Limb (tissue), 2 donors: ENCODE data around the gene EMC9.

Source experiments
- DNase-seq, 2 donors: peaks; one replicate each; pipeline ENCODE4 v3.0.0-alpha.2; 2016; ENCODE audit errors: extremely low spot score in 2 of 2

The EMC9 gene

DNA sequence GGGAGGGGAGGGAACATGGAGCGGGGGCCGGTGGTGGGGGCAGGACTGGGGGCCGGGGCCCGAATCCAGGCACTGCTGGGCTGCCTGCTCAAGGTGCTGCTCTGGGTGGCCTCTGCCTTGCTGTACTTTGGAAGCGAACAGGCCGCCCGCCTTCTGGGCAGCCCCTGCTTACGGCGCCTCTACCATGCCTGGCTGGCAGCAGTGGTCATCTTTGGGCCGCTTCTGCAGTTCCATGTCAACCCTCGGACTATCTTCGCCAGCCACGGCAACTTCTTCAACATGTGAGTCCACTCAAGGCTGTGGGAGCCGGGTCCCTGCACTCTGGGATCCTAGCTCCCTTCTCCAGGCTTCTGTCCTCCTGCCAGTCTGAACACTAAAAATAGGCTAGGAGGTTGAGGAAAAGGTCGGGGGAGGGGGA is 9.8 kb downstream of the EMC9 start:
- no peak for DNase-seq

DNA sequence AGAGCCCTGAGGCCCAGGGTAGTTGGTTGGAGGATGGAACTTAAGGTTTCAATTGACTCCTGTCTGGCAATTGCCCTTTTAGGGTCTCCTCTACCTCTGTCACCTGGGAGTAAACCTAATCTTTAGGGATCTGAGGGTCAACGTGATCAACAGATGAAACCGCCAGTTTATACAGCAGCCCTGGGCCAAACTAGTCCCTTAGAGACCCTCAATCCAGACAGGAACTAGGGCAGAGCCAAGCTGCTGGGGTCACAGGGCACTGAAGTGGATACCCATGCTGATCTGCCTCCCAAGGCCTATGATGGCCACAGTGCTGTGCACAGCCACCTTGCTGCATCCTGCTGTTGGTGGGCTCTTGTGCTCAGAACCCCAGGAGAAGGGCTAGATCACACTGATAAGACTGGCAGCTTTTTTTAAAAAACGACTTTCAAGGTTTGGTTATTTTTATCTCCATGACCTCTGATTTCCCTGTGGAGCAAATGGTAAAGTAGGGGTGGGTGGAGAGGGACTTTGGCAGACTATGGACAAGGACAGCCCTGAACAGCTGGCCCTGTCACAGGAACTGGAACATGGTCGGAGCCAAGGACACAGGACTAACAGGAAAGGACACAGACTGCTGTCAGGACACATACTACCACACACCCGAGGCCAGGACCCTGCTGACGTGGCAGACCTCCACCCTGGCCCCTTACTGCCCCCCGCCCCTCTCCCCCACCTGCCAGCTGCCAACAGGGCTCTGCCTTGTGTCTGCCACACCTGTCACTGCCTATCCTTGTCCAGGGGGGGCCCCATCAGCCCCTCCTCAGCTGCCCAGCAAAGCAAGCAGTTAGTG is 10.5 kb downstream of the EMC9 start:
- DNase-seq = peak; percentile 47 to 63

DNA sequence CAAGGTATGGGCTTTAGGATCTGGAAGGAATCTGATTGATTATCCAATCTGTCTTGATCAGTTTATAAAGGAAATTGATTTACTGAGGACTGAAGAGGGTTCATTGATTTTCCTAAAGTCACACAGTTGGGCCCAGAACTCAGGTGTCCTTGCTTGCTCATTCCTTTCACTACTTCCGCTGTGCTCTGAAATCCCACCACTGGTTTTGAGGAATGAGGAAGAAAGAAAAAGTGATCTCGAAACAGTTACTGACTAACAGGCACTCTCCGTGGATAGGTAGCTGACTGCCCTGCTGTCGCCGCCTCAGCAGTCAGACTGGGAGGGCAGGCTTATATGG is 11.0 kb downstream of the EMC9 start, which contains the start of gene FITM1:
FITM1 (plus strand) TSS at position 280 of the 337 bp plus-strand sequence. CDS start 905 bp downstream, outside the sequence.
- no peak for DNase-seq

DNA sequence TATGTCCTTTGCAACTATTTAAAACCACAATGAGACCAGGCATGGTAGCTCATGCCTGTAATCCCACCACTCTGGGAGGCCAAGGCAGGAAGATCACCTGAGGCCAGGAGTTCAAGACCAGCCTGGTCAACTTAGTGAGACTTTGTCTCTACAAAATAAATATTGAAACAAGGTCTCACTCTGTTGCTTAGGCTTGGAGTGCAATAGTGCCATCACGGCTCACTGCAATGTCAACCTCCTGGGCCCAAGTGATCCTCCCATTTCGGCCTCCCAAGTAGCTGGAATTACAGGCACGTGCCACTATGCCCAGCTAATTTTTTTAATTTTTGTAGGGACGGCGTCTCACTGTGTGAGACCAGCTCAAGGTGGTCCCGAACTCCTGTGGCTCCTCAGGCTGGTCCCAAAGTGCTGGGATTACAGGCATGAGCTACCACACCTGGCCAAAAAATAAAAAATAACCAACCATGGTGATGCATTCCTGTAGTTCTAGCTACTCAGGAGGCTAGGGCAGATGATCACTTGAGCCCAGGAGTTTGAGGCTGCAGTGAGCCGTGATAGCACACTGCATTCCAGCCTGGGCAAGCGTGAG is 11.9 kb downstream of the EMC9 start:
- no peak for DNase-seq

DNA sequence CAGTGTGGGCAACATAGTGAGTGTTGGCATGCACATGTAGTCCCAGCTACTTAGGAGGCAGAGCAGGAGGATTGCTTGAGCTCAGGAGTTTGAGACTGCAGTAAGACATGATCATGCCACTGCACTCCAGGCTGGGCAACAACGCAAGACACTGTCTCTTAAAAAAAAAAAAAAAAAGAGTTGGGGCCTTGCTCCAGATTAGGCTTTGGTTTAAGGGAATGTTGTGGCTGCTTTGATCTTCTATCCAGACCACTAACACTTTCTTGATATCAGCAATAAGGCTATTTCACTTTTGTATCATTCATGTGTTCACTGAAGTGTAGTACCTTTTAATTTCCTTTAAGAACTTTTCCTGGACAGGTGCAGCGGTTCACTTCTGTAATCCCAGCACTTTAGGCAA is 13.7 kb downstream of the EMC9 start:
- no peak for DNase-seq

DNA sequence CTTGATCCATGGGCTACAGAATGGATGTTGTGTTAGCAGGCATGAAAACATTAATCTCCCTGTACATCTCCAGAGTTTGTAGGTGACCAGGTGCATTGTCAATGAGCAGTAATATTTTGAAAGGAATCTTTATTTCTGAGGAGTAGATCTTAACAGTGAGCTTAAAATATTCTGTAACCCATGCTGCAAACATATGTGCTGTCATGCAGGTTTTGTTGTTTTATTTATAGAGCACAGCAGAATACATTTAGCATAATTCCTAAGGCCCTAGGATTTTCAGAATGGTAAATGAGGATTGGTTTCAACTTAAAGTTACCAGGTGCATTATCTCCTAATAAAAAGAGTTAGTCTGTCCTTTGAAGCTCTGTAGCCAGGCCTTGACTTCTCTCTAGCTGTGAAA is 14.5 kb downstream of the EMC9 start:
- no peak for DNase-seq

DNA sequence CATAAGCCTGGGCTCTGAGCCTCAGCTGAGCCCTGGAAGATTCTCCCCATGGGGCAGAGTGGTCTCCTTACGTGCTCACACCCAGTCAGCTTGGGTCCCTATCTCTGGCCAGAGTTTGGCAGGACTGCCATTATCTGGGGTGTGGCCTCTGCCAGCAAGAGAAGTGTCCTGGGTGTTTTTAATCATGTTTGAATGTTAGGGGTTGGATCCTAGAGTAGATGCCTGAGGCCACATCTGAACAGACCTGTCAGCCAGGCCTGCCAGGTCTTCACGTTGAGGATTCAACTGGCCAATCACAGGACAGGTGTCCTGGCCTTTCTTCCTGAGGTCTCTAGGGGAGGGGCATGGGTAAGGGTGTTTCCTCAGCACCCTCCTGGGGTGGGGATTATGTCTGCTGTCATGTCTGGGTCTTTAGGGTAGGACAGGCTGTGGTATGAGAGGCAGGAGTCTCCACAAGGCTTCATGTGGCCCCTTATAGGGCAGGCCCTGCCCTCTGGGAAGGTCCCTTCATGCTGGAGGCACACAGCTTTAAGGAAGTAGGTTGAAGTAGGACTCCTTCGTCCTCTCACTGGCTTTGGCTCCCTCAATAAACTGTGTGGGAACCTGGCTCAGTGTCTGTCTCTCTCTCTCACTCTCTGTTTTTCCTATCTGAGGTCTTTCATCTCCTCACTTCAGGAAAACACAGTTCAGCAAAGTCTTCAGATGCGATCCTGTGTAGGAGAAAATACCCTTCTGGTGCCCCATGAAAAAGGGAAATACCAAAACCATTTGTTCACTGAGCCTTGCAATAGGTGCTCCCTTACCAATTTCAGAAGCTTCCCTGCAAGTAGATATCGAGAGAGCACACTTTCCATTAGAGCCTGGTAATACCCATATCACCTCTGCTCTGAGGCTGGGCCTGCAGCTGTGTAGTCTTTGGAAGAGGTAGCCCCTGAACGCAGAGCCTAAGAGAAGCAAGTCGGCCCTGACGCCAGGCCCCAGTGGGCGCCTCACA is 17.7 kb downstream of the EMC9 start:
- no peak for DNase-seq

DNA sequence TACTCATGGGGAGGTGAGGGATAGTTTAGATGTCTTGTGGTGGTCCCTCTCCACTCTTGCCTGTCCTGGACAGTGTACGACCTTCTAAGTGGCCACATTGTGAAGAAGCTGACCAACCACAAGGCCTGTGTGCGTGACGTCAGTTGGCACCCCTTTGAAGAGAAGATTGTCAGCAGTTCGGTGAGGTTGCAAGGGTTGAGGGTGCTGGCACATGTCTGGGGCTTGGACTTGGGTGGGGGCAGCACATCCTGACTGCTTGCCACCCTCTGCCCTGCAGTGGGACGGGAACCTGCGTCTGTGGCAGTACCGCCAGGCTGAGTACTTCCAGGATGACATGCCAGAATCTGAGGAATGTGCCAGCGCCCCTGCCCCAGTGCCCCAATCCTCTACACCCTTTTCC is 18.5 kb downstream of the EMC9 start:
- DNase-seq = no peak

DNA sequence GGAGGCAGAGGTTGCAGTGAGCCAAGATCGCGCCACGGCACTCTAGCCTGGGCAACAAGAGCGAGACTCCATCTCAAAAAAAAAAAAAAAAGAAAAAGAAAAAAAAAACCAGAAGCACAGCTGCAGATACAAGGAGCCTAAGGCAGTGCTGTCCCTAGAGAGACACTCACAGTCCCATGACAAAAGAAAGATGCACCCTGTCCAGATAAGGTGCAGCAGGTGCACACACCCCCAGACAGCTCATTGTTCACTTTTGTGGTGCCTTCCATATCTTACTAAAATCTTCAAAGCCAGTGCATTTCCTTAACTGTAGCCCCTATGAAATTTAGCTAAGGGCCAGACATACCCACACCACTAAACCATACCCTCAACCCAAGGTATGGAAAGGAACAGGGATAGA is 19.0 kb downstream of the EMC9 start:
- DNase-seq = no peak

DNA sequence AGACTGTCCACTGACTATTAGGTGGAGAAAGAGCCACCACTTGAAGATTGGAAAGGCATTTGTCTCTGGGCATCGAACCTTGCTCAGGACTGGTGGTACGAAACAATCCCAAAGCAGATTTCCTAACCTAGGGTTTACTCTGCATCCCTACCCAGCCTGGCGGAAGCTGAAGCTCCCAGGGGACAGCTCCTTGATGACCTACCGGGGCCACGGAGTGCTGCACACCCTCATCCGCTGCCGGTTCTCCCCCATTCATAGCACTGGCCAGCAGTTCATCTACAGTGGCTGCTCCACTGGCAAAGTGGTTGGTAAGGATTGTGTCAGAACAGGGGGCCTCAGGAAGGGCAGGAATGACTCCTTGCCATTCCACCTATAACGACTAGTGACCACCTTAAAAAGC is 20.2 kb downstream of the EMC9 start:
- DNase-seq = no peak

DNA sequence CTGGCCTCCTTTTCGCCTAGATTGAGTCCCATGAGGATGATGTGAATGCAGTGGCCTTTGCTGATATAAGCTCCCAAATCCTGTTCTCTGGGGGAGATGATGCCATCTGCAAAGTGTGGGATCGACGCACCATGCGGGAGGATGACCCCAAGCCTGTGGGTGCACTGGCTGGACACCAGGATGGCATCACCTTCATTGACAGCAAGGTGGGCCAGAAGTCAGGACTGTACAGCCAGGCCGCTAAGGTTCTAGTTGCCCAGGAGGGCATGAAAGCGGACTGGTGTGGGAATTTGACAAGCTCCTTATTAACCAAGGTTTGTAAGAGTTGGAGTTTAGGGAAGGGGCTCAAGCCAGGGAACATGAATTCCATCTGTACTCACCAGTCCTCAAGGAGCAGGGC is 21.7 kb downstream of the EMC9 start:
- DNase-seq = no peak

DNA sequence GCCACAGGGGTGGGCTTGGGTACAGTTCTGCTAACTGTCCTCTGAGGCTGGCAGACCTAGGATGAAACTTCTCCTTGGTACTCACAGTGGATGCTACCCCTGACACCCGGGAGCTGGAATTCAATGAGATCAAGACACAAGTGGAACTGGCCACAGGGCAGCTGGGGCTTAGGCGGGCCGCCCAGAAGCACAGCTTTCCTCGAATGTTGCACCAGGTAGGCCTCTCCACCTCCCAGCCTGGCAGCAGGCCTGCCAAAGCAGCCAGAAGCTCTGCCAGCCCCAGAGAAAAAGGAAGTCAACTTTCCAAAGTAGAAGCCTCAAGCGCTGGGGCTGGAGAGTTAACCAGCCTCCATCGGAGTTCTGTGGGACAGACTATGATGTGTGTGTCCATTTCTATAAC is 24.2 kb downstream of the EMC9 start:
- DNase-seq = no peak

DNA sequence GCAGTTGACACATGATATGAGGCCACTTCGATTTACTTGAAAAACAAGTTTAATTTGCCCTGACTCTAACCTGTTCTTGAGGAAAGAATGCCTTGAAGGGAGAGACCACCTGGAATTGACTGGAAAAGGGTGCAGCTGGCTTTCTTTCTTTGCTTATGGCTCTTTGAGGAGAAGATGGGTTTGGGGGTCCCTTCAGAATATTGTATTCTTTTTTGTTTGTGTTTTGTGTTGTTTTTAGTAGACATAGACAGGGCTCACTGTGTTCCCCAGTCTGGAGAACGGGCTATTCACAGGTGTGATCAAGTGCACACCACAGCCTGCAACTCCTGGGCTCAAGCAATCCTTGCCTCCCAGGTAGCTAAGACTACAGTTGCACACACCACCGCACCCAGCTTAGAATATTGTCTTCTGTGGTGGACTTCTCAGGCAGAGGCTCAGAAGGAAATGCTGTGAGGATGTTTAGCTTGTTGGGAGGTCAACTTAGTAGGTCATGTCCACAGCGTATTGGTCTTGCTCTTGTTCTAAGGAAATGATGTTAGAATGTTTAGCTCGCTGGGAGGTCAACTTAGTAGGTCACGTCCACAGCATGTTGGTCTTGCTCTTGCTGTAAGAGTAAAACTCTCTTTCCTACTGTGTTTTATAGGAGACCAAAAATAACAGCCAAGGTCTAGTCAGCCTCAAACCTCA is 25.1 kb downstream of the EMC9 start:
- no peak for DNase-seq

DNA sequence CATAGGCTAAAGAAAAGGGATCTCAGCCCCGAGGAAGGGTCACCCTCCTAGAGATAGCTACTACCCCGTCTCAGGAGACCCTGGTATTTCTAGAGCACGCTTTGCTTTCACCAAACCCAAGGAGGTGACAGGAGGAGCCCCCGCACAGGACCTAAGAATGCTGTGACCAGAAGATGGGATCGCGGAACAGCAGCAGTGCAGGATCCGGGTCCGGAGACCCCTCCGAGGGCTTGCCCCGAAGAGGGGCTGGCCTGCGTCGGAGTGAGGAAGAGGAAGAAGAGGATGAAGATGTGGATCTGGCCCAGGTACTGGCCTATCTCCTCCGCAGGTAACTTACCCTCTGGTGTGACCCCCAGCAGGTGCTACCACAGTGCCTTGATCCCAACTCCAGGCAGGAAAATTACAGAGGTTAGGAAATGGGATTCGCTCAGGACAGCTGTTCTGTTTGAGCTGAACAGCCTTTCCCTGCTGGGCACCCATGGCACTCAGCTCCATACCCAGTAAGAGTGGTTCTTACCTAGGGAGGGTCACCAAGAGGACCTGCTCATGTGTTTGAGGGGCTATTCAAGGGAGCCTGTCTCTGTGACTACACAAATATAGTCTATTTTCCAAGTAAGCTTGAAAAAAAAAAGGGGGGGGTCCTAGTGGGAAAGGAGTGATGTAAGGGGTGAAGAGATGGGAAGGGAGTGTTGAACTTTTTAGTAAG is 25.8 kb downstream of the EMC9 start:
- no peak for DNase-seq

DNA sequence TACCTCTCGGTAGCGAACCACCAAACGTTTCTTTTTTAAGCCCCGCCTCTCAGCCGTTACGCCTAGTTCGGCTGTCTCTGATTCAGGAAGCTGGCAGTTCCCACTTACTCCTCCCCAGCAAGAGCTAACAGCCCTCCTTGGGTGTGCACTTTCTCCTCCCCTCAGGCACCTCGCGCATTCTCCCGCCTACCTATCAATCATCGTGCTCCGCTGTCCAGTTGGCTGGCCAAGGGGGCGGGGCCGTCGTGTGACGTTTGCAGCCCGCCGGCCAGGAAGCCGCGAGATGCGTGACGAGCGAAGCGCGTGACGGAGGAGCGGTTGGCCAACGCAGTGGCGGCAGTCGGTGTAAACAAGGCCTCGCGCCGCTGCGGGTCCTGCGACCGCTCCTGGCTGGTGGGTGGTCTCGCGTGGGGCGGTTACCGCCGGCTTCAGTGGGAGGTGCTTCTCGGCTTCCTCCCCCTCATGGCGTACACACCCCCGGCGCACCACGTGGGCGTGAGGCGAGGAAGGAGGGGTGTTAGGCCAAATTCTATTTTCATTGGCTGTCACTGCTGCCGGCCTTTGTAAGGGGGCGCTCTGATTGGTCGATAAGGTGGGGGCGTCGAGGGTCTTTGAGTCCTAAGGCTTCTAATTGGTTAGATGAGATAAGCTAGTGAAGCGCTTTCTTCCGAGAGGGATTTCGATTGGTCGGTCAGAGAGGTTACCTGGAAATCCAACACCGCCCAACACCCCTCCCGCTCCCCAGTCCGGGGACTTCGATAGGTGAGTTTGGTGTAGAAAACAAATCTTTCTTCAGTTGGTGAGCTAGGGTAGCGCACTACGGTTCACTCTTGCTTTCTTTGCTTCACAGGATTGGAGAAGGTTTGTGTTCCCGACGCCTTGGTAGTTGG is 26.6 kb downstream of the EMC9 start, which contains the start of the genes DCAF11 and NRL:
DCAF11 (plus strand) TSS at position 246 of the 890 bp plus-strand sequence. CDS start 818 bp downstream, outside the sequence.
NRL (minus strand) TSS at position 418 of the 890 bp plus-strand sequence. CDS start 32,101 bp downstream, outside the sequence.
- DNase-seq = peak; percentile 99

DNA sequence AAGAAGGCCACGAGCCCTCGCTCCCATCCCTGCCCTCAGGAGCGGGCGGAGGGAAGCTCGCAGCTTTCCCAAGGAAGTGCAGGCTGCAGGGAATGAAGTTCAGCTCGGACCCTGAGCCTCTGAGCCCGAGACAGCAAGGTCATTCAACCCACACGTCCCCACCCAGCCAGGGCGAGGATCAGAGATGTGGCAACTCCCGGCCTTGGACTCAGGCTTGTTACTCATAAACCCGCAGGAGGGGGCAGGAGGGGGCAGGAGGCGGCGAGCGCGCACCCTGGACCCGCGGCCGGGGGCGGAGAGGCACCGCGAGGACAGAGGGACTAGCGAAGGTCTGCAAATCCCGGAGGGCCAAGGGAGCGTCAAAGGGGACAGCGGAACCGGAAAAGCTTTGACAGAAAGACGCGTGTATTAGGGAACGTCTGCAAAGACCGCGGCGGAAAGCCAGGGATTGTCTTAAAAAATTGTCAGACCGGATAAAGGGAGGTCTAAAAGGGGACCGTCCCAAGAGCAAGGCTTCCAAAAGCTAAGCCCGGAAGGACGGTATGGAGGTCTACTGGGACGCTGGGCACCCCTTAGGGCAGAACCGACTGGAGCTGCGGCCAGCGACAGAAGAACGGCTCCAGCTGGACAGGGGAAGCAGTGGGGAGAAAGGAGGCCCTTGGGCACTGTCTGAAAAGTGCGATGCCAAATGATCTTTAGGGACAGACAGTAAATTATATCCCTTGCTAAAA is 27.4 kb downstream of the EMC9 start:
- peak; percentile 80 to 82 for DNase-seq

DNA sequence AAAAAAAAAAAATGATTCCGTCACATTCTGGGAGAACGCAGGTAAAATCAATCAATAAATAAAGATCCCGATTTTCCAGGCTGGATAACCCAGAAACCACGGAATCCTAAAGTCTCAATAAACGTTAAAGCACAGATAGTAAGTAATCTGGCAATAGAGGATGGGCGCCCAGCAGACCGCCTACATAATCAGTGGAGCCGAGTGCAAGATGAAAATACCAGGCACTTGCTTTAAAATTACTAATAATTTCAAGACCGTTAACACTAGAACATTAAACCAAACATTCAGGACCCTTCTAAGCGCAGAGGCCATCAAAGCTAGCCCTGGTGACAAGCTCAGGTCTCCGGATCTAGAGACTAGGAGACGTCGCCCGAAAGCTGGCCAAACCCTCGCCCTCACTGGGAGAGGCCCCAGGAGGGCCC is 28.0 kb downstream of the EMC9 start:
- no peak for DNase-seq

DNA sequence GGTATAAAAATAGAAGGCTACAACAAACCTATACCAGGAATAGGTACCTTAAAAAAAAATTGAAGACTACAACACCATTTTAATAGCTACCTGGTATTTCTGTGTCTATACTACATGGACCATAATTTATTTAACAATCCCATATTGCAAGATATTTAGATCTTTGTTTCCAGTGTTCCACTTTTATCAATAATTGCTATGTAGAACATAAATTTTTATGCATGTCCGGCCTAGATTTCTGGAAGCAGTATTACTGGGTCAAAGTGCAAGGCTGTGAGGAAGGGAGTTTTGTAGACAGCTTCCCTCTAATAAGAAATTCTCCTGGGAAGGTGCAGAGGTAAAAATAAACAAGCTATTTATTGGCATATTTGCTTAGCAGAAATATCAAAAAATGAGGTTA is 30.9 kb downstream of the EMC9 start:
- DNase-seq = no peak

DNA sequence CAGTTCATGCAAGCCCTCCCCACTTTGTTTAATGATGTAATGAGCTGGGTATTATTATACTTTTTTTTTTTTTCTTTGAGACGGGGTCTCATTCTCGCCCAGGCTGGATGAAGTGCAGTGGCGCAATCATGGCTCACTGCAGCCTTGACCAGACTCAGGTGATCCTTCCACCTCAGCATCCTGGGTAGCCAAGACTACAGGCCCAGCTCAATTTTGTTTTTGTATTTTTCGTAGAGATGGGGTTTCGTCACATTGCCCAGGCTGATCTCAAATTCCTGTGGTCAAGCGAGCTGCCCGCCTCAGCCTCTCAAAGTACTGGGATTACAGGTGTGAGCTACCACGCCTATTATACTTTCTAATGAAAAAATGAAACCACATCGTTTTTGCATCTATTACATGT is 31.3 kb downstream of the EMC9 start:
- no peak for DNase-seq
